AG09319 (cell line): Measurements from ENCODE around the gene MPG.
"Not testable (repeated sequence)": the region's sequence is repeated elsewhere in the genome, so short reads cannot be mapped to it uniquely, and the experiment has no call there.

Source experiments
- DNase-seq: peaks from one replicate; pipeline ENCODE4 v3.0.0-alpha.2; 2010; ENCODE audit warnings: low read depth; ENCODE audit errors: extremely low read depth
- CTCF ChIP-seq: IDR thresholded peaks from 2 replicates; pipeline ENCODE4 v1.5.1; 2011; ENCODE audit warnings: low read depth, mild to moderate bottlenecking, inconsistent platforms, low read length, moderate library complexity

Gene MPG

DNA sequence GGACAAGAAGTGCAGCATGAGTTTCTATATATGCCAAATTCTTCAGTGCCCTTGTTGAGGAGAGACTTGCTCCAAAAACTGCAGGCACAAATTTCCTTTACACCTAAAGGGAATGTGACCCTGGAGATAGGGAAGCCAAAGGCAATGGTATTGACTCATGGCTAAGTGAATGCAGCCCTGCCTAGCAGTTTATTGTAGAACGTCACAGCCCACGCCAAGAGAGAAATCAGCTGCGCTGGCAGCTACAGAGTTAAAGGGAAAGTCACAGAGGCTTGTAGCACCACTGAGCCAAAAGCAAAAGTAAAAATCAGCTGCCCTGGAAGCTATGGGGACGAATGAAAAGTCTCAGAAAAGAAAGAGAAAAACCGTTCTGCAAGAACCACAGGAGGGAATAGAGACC is 34.7 kb upstream of the MPG start:
- DNase-seq, result no peak
- no peak for TF ChIP-seq CTCF

- DNase-seq, result no peak
- TF ChIP-seq CTCF, result no peak
Observed at GRCh38 chr16:44655-45054, 33.4 kb upstream of the MPG start.

DNA sequence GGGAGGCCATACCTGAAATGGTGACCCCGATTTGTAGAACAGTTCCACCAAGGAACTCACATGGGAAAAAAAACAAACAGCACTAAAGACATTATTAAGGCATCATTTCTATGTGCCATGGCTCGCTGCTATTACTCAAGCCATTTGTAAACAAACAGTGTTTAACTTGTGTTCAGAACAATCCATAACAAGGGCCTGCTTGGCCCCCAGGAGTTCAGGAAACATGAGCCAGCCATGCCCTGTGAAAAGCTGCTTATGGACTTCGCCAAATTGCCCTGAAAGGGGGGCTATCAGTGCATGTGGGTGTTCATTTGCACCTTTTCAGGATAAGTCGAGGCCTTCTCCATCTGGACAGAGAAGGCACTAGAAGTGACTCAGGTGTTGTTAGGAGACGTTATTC is 32.6 kb upstream of the MPG start:
- DNase-seq, result no peak
- no peak for TF ChIP-seq CTCF

DNA sequence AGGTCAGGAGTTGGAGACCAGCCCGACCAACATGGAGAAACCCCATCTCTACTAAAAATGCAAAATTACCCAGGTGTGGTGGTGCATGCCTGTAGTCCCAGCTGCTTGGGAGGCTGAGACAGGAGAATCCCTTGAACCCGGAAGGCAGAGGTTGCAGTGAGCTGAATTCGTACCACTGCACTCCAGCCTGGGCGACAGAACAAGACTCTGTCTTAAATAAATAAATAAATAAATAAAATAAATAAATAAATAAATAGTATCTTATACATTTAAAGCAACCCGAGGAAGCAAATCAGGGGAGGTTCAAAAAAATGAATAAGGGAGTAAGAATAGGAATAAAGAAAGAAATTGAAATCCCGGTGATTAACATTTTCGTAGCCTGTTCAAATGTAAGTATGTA is 31.5 kb upstream of the MPG start:
- not testable (repeated sequence) for DNase-seq

GRCh38 chr16:47234-47633 is 30.8 kb upstream of the MPG start:
- DNase-seq, result no peak
- no peak for TF ChIP-seq CTCF

- DNase-seq, result no peak
- TF ChIP-seq CTCF, result no peak
Observed at GRCh38 chr16:50769-51591, 27.0 kb upstream of the MPG start.

- TF ChIP-seq CTCF, result no peak
- DNase-seq, result peak; percentile 96
Observed at GRCh38 chr16:53346-54236, 24.4 kb upstream of the MPG start, which contains the start of the genes POLR3K and SNRNP25. TSS of gene POLR3K (minus strand) at chr16:53608. CDS start at chr16:53586, 22 bp downstream. TSS of gene SNRNP25 (plus strand) at chr16:53828. CDS start at chr16:54017, 189 bp downstream.
